Kidney (tissue), 14 donors: Measurements from ENCODE around the gene HMGXB3. TPM values are rescaled to one million over a fixed set of nuclear protein-coding genes. Genes with fewer than 3 reads are reported as not detected.

ENCODE experiments used
- DNase-seq, 5 donors: peaks; one replicate each; pipeline ENCODE4 v3.0.0-alpha.2; 2013 to 2020
- FAIRE-seq: peaks from 2 replicates; lab custom pipeline; 2012; peaks lifted over from hg19 to GRCh38; lab: Jason Lieb, UNC
- H3K27ac ChIP-seq, 2 donors: one replicate each; pipeline ENCODE4 v1.7.0; 2013; ENCODE audit warnings: low read depth in 2 of 2, low read length in 2 of 2, inconsistent platforms in 1 of 2
- H3K27me3 ChIP-seq: one replicate; pipeline ENCODE4 v1.7.1; 2013; ENCODE audit warnings: low read length, inconsistent platforms; ENCODE audit not compliant: control insufficient read depth, insufficient read depth
- H3K36me3 ChIP-seq, 3 donors: one replicate each; pipeline versions ENCODE4 v1.7.0 to v1.7.1; 2013; ENCODE audit warnings: low read length in 3 of 3, control low read depth in 1 of 3, inconsistent platforms in 1 of 3; ENCODE audit not compliant: insufficient read depth in 3 of 3, control insufficient read depth in 2 of 3
- H3K4me1 ChIP-seq, 3 donors: one replicate each; pipeline versions ENCODE4 v1.7.0 to v1.7.1; 2013; ENCODE audit warnings: low read length in 3 of 3, inconsistent platforms in 1 of 3, low read depth in 1 of 3; ENCODE audit not compliant: control insufficient read depth in 2 of 3, insufficient read depth in 2 of 3
- H3K4me3 ChIP-seq, 3 donors: one replicate each; pipeline versions ENCODE4 v1.7.0 to v1.8.1; 2013; ENCODE audit warnings: low read length in 3 of 3, control low read depth in 1 of 3, inconsistent platforms in 1 of 3
- H3K9ac ChIP-seq, 3 donors: one replicate each; pipeline versions ENCODE4 v1.7.0 to v1.7.1; 2013; ENCODE audit warnings: low read length in 3 of 3, control low read depth in 1 of 3, inconsistent platforms in 1 of 3
- H3K9me3 ChIP-seq, 3 donors: one replicate each; pipeline versions ENCODE4 v1.7.0 to v1.7.1; 2013; ENCODE audit warnings: low read length in 3 of 3, control low read depth in 1 of 3, inconsistent platforms in 1 of 3; ENCODE audit not compliant: control insufficient read depth in 2 of 3, insufficient read depth in 1 of 3
- CTCF ChIP-seq: IDR thresholded peaks from 3 replicates; pipeline ENCODE4 v1.5.1; 2012; ENCODE audit warnings: mild to moderate bottlenecking, moderate library complexity, borderline replicate concordance; ENCODE audit not compliant: insufficient read depth; ENCODE audit errors: extremely low read depth
- intact Hi-C: fragments of 100-400 bp; cut with DNase I; formaldehyde crosslinking; loops from one replicate; pipeline ENCODE4 v1.11.1; 2022
- polyA plus RNA-seq: library from polyadenylated mRNA; stranded (reverse); fragments of 350-450 nt; fragmentation: Illumina TruSeq; extraction: RNeasy Lipid Tissue Mini Kit (QIAGEN cat#74804); gene quantifications from one replicate; pipeline ENCODE4 v1.2.3, GENCODE V29; 2014; ENCODE audit warnings: low read depth, low replicate concordance; ENCODE audit not compliant: insufficient read depth
- total RNA-seq: library from RNA; stranded (reverse); fragmentation: NEBNext Ultra II Directional; extraction: Animal tissue kit (Norgen Biotek cat#: 25700); gene quantifications from one replicate; pipeline ENCODE4 v1.2.1, GENCODE V29; 2021
- donor health status: control.
- donor health status: control.
- donor health status: control.
- donor health status: control.
- donor health status: control.
- donor health status: DM: yes; HTN: yes; CAD: no.
- donor health status: Normal renal cell carcinoma (clear cell type).

The HMGXB3 gene
- total and polyA plus RNA-seq, 2 donors from 2014 or later = 9.5 to 29.3 TPM

GRCh38 chr5:150017226-150018005, 16.9 kb downstream of the HMGXB3 start:
- DNase-seq (no peak), FAIRE-seq (no peak)
- Histone ChIP-seq H3K27ac (no peak overlapping the region), H3K4me3 (no peak overlapping the region), H3K4me1 (no peaks in the 10 kb centered on the region), H3K36me3 (peaks cover 21 to 61% (median 40%) of the 10 kb centered on the region in 3 donors), H3K9ac (no peak overlapping the region), H3K27me3 (no peaks in the 10 kb centered on the region), H3K9me3 (no peaks in the 10 kb centered on the region)
- intact Hi-C loops = no loop called here
- no peak for TF ChIP-seq CTCF

GRCh38 chr5:150020249-150020648, 19.7 kb downstream of the HMGXB3 start:
- FAIRE-seq (no peak), DNase-seq (no peak)
- H3K9ac ChIP-seq = no peak overlapping the region
- H3K4me1 ChIP-seq = no peaks in the 10 kb centered on the region
- intact Hi-C loops = no loop called here
- no peak overlapping the region for H3K4me3 ChIP-seq
- H3K27me3 ChIP-seq = no peaks in the 10 kb centered on the region
- no peak for TF ChIP-seq CTCF
- H3K27ac ChIP-seq = no peak overlapping the region
- no peaks in the 10 kb centered on the region for H3K9me3 ChIP-seq
- peaks cover 10 to 52% (median 22%) of the 10 kb centered on the region in 3 donors for H3K36me3 ChIP-seq

- Histone ChIP-seq H3K9me3 (no peaks in the 10 kb centered on the region), H3K4me1 (no peaks in the 10 kb centered on the region), H3K4me3 (no peak overlapping the region), H3K36me3 (peaks cover 4 to 53% (median 25%) of the 10 kb centered on the region in 3 donors), H3K9ac (no peak overlapping the region), H3K27me3 (no peaks in the 10 kb centered on the region), H3K27ac (no peak overlapping the region)
- peak in 2 of 5 donors; percentile 7 to 79 for DNase-seq
- TF ChIP-seq CTCF = no peak
- intact Hi-C loops = no loop called here
- no peak for FAIRE-seq
Observed at GRCh38 chr5:150021491-150022157, 21.1 kb downstream of the HMGXB3 start.
